Panc1 (cell line): ENCODE data around the gene HCAR2. TPM values are rescaled to one million over a fixed set of nuclear protein-coding genes. Genes with fewer than 3 reads are reported as not detected.

Experiments used
- ATAC-seq: fragments of 200-7000 bp; cut with Tn5 transposase; 2 replicates; pipeline ENCODE4 v1.9.1; 2020; ENCODE audit warnings: mild to moderate bottlenecking, moderate library complexity
- BruUV-seq: library from RNA; stranded (reverse); fragments of 400-500 nt; replicated peaks from 2 replicates; lab custom pipeline; 2021; lab: Mats Ljungman, UMichigan
- CTCF ChIA-PET: fragments of 300-600 bp; sonication (Branson Sonifier 250); formaldehyde crosslinking; loops from one replicate; lab custom pipeline; 2022; ENCODE audit warnings: antibody characterized with exemption; lab: Charles Lee
- POLR2A ChIA-PET: fragments of 300-600 bp; sonication (Branson Sonifier 250); formaldehyde crosslinking; loops from one replicate; lab custom pipeline; 2022; ENCODE audit warnings: antibody characterized with exemption; lab: Charles Lee
- DNase-seq: peaks from one replicate; pipeline ENCODE4 v3.0.0-alpha.2; 2010; ENCODE audit warnings: low read depth, low spot score
- H3K27ac ChIP-seq: 2 replicates; pipeline ENCODE4 v1.5.1; 2011; ENCODE audit warnings: mild to moderate bottlenecking, low read length, inconsistent platforms
- H3K27me3 ChIP-seq: fragments of 200-500 bp; sonication (Bioruptor generic); 2 replicates; pipeline ENCODE4 v1.6.0; 2014; ENCODE audit warnings: low read length, inconsistent platforms; ENCODE audit not compliant: control insufficient read depth, insufficient read depth
- H3K36me3 ChIP-seq: fragments of 200-500 bp; sonication (Bioruptor generic); 2 replicates; pipeline ENCODE4 v1.5.1; 2014; ENCODE audit warnings: inconsistent platforms, mild to moderate bottlenecking, low read length, moderate library complexity; ENCODE audit not compliant: control insufficient read depth, insufficient read depth
- H3K4me1 ChIP-seq: 2 replicates; pipeline ENCODE4 v1.5.1; 2011; ENCODE audit warnings: inconsistent platforms, mild to moderate bottlenecking, low read length, moderate library complexity; ENCODE audit not compliant: control insufficient read depth, insufficient read depth
- H3K4me3 ChIP-seq, 2 experiments: 2 replicates each; pipeline ENCODE4 v1.5.1; 2011 to 2012; ENCODE audit warnings: low read depth in 2 of 2, low read length in 2 of 2, mild to moderate bottlenecking in 2 of 2, inconsistent platforms in 1 of 2, moderate library complexity in 1 of 2
- H3K9me3 ChIP-seq: fragments of 200-500 bp; sonication (Bioruptor generic); 2 replicates; pipeline ENCODE4 v1.5.1; 2014; ENCODE audit warnings: low read depth, mild to moderate bottlenecking, inconsistent platforms, low read length, moderate library complexity; ENCODE audit not compliant: control insufficient read depth, insufficient read depth
- CTCF ChIP-seq: fragments of 450-650 bp; IDR thresholded peaks from 2 replicates; pipeline ENCODE4 v1.5.1; 2017; ENCODE audit warnings: mild to moderate bottlenecking
- POLR2AphosphoS5 ChIP-seq: IDR thresholded peaks from 2 replicates; pipeline ENCODE4 v1.6.1; 2012; ENCODE audit warnings: mild to moderate bottlenecking, low read depth, low read length, moderate library complexity
- SIN3A ChIP-seq: IDR thresholded peaks from 2 replicates; pipeline ENCODE4 v1.6.1; 2012; ENCODE audit warnings: low read depth, mild to moderate bottlenecking, low read length, moderate library complexity, borderline replicate concordance; ENCODE audit not compliant: insufficient read depth
- TCF7L2 ChIP-seq: IDR thresholded peaks from 2 replicates; pipeline ENCODE4 v1.6.1; 2011; ENCODE audit warnings: mild to moderate bottlenecking, low read depth, low read length, inconsistent platforms
- in situ Hi-C: cut with HindIII; loops from 2 replicates; pipeline ENCODE4 v1.10.0; 2016; ENCODE audit warnings: low sequenced_read_pairs, low pct_unique_long_range_greater_than_20kb
- intact Hi-C: fragments of 100-400 bp; cut with micrococcal nuclease; formaldehyde crosslinking; loops from one replicate; pipeline ENCODE4 v1.10.0; 2022; ENCODE audit not compliant: unreplicated experiment
- total RNA-seq: library from RNA; stranded (reverse); gene quantifications from one replicate; pipeline ENCODE4 v1.2.1, GENCODE V29; 2021; ENCODE audit not compliant: unreplicated experiment
- TF ChIP-seq, protein P1 (sequence below), 2 experiments: IDR thresholded peaks; 2 replicates each; pipeline ENCODE4 v1.6.1; 2011 to 2012; ENCODE audit warnings: low read depth in 2 of 2, control low read depth in 1 of 2, low read length in 1 of 2, mild to moderate bottlenecking in 1 of 2, moderate library complexity in 1 of 2; ENCODE audit not compliant: insufficient read depth in 1 of 2

HCAR2 gene
- total RNA-seq, 1 experiment from 2014 or later = not detected

- Histone ChIP-seq H3K4me1 (no peaks in the 10 kb centered on the region), H3K4me3 (no peak overlapping the region), H3K27ac (no peak overlapping the region), H3K9me3 (no peaks in the 10 kb centered on the region), H3K27me3 (no peaks in the 10 kb centered on the region), H3K36me3 (no peaks in the 10 kb centered on the region)
- ChIA-PET CTCF (no interaction called here), POLR2A (no interaction called here)
- no peak for TF ChIP-seq POLR2AphosphoS5
- no peak for TF ChIP-seq CTCF
- TF ChIP-seq TCF7L2 = no peak
- TF ChIP-seq SIN3A = no peak
- TF ChIP-seq, protein P1, sequence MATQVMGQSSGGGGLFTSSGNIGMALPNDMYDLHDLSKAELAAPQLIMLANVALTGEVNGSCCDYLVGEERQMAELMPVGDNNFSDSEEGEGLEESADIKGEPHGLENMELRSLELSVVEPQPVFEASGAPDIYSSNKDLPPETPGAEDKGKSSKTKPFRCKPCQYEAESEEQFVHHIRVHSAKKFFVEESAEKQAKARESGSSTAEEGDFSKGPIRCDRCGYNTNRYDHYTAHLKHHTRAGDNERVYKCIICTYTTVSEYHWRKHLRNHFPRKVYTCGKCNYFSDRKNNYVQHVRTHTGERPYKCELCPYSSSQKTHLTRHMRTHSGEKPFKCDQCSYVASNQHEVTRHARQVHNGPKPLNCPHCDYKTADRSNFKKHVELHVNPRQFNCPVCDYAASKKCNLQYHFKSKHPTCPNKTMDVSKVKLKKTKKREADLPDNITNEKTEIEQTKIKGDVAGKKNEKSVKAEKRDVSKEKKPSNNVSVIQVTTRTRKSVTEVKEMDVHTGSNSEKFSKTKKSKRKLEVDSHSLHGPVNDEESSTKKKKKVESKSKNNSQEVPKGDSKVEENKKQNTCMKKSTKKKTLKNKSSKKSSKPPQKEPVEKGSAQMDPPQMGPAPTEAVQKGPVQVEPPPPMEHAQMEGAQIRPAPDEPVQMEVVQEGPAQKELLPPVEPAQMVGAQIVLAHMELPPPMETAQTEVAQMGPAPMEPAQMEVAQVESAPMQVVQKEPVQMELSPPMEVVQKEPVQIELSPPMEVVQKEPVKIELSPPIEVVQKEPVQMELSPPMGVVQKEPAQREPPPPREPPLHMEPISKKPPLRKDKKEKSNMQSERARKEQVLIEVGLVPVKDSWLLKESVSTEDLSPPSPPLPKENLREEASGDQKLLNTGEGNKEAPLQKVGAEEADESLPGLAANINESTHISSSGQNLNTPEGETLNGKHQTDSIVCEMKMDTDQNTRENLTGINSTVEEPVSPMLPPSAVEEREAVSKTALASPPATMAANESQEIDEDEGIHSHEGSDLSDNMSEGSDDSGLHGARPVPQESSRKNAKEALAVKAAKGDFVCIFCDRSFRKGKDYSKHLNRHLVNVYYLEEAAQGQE (IDR thresholded peaks at IDR 0.05; ENCODE audit: insufficient read depth in 1 of 2, low read depth in 2 of 2, low read length in 1 of 2) = no peak
- DNase-seq = no peak
- intact Hi-C loops (no loop called here), in situ Hi-C loops (no loop called here)
- ATAC-seq = no peak
- BruUV-seq = no TSS peak
These were observed 16.1 kb downstream of the HCAR2 start for GRCh38 chr12:122687086-122687485.

DNA sequence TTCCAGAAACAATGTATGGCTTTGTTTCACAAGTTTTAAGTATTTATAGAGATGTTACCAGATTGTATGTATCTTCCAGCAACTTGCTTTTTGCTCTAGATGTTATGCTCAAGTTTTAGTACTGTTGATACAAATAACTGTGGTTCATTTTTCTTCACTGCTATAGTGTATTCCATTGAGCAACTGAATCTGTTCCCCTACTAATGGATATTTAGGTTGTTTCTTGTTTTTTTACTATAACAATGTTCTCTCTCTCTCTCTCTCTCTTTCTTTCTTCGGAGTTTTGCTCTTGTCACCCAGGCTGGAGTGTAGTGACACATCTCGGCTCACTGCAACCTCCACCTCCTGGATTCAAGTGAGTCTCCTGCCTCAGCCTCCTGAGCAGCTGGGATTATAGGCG is 16.6 kb downstream of the HCAR2 start:
- intact Hi-C loops (no loop called here), in situ Hi-C loops (no loop called here)
- ATAC-seq (no peak), DNase-seq (no peak)
- no TSS peak for BruUV-seq
- Histone ChIP-seq H3K27me3 (no peaks in the 10 kb centered on the region), H3K27ac (no peak overlapping the region), H3K36me3 (no peaks in the 10 kb centered on the region), H3K9me3 (no peaks in the 10 kb centered on the region), H3K4me1 (no peaks in the 10 kb centered on the region), H3K4me3 (no peak overlapping the region)
- TF ChIP-seq POLR2AphosphoS5 (no peak), TCF7L2 (no peak)
- TF ChIP-seq, protein P1 (IDR thresholded peaks at IDR 0.05; ENCODE audit: insufficient read depth in 1 of 2, low read depth in 2 of 2, low read length in 1 of 2) = no peak
- CTCF ChIA-PET = no interaction called here
- POLR2A ChIA-PET = no interaction called here
